DOHH2 (cell line): Measurements from ENCODE around the gene ABTB2.
"Not testable (repeated sequence)": the region's sequence is repeated elsewhere in the genome, so short reads cannot be mapped to it uniquely, and the experiment has no call there.

Experiments used
- H3F3A ChIP-seq: fragments of 200-600 bp; sonication (generic), shearing (Covaris generic); 2 replicates; pipeline ENCODE4 v1.6.0; 2016; ENCODE audit warnings: antibody characterized with exemption, mild to moderate bottlenecking; ENCODE audit not compliant: control insufficient read depth, insufficient read depth
- H3K27ac ChIP-seq: fragments of 200-600 bp; sonication (generic); 2 replicates; pipeline ENCODE4 v1.5.1; 2014; ENCODE audit warnings: low read depth, mild to moderate bottlenecking, low read length, moderate library complexity
- H3K27me3 ChIP-seq: fragments of 200-600 bp; sonication (generic); 2 replicates; pipeline ENCODE4 v1.6.1; 2014; ENCODE audit warnings: mild to moderate bottlenecking, low read length, mixed read lengths; ENCODE audit not compliant: control insufficient read depth
- H3K36me3 ChIP-seq: fragments of 200-600 bp; sonication (generic); 2 replicates; pipeline ENCODE4 v1.6.1; 2014; ENCODE audit warnings: mild to moderate bottlenecking, low read length, moderate library complexity, mixed read lengths; ENCODE audit not compliant: control insufficient read depth
- H3K4me1 ChIP-seq: fragments of 200-600 bp; sonication (generic); 2 replicates; pipeline ENCODE4 v1.6.1; 2014; ENCODE audit warnings: mild to moderate bottlenecking, low read length, mixed read lengths; ENCODE audit not compliant: control insufficient read depth
- H3K4me2 ChIP-seq: fragments of 200-600 bp; sonication (generic); 2 replicates; pipeline ENCODE4 v1.6.0; 2014; ENCODE audit warnings: mild to moderate bottlenecking, low read length, moderate library complexity
- H3K4me3 ChIP-seq: fragments of 200-600 bp; sonication (generic); 2 replicates; pipeline ENCODE4 v1.5.1; 2014; ENCODE audit warnings: mild to moderate bottlenecking, low read length, mixed read lengths
- H3K79me2 ChIP-seq: fragments of 200-600 bp; sonication (generic); 2 replicates; pipeline ENCODE4 v1.6.1; 2014; ENCODE audit warnings: mild to moderate bottlenecking, low read length, mixed read lengths; ENCODE audit not compliant: control insufficient read depth
- H3K9me2 ChIP-seq: fragments of 200-600 bp; sonication (generic); replicated peaks from 2 replicates; pipeline ENCODE4 v1.6.1; 2014; ENCODE audit warnings: mild to moderate bottlenecking, low read length, mixed read lengths; ENCODE audit not compliant: control insufficient read depth
- H3K9me3 ChIP-seq: fragments of 200-600 bp; sonication (generic); 2 replicates; pipeline ENCODE4 v1.6.1; 2014; ENCODE audit warnings: antibody characterized with exemption, low read length, mixed read lengths; ENCODE audit not compliant: control insufficient read depth, insufficient read depth
- H4K20me1 ChIP-seq: fragments of 200-600 bp; sonication (generic); 2 replicates; pipeline ENCODE4 v1.6.0; 2014; ENCODE audit warnings: low read depth, mild to moderate bottlenecking, antibody characterized with exemption, low read length, moderate library complexity; ENCODE audit not compliant: control insufficient read depth, insufficient read depth
- EZH2phosphoT487 ChIP-seq: fragments of 200-600 bp; sonication (generic); IDR thresholded peaks from 2 replicates; pipeline ENCODE4 v1.6.1; 2017; ENCODE audit warnings: borderline replicate concordance, mild to moderate bottlenecking, antibody characterized with exemption, low read length, moderate library complexity, mixed read lengths
- TF ChIP-seq, protein P1 (sequence below): fragments of 200-600 bp; sonication (generic); IDR thresholded peaks from one replicate; pipeline ENCODE4 v1.5.1; 2014; ENCODE audit warnings: antibody characterized with exemption, mild to moderate bottlenecking, low read depth, low read length; ENCODE audit not compliant: poor library complexity, severe bottlenecking

Gene ABTB2

DNA sequence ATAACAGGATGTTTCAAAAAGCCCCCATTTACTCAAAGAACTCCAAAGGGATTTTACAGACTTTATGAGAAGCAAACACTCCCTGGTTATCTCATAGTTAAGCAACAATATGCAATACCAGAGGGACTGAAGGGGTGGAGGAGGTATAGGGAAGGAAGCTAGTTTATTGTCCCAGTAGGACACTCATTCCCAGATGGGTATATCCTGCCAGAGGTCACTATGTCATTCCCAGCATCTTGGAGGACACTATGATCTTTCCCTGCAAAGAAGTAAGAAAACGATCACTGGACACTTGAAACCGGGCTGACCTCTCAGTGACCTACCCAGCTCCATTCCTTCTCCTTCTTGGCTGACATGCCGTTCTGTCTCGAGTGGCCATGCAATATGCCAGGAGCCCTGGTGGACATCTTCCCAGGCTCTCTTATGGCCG lies 137.9 kb downstream of the ABTB2 start:
- Histone ChIP-seq H4K20me1 (no peaks in the 10 kb centered on the region), H3K4me1 (no peaks in the 10 kb centered on the region), H3K27me3 (peaks cover 12% of the 10 kb centered on the region), H3K9me2 (no peaks in the 10 kb centered on the region), H3F3A (no peaks in the 10 kb centered on the region), H3K27ac (no peak overlapping the region), H3K4me2 (no peak overlapping the region), H3K9me3 (no peaks in the 10 kb centered on the region), H3K4me3 (no peak overlapping the region), H3K36me3 (no peaks in the 10 kb centered on the region), H3K79me2 (no peaks in the 10 kb centered on the region)
- no peak for TF ChIP-seq EZH2phosphoT487
- TF ChIP-seq, protein P1, sequence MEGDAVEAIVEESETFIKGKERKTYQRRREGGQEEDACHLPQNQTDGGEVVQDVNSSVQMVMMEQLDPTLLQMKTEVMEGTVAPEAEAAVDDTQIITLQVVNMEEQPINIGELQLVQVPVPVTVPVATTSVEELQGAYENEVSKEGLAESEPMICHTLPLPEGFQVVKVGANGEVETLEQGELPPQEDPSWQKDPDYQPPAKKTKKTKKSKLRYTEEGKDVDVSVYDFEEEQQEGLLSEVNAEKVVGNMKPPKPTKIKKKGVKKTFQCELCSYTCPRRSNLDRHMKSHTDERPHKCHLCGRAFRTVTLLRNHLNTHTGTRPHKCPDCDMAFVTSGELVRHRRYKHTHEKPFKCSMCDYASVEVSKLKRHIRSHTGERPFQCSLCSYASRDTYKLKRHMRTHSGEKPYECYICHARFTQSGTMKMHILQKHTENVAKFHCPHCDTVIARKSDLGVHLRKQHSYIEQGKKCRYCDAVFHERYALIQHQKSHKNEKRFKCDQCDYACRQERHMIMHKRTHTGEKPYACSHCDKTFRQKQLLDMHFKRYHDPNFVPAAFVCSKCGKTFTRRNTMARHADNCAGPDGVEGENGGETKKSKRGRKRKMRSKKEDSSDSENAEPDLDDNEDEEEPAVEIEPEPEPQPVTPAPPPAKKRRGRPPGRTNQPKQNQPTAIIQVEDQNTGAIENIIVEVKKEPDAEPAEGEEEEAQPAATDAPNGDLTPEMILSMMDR, result no peak

DNA sequence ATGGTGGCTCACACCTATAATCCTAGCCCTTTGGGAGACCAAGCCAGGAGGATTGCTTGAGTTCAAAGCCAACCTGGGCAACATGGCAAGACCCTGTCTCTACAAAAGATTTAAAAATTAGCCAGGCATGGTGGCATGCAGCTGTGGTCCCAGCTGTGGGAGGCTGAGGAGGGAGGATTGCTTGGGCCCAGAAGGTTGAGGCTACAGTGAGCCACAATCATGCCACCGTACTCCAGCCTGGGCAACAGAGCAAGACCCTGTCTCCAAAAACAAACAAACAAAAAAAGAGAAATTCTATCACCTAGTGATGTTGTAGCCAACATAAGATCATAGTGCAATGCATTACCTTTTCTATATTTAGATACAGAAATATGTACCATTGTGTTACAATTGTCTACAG lies 138.5 kb downstream of the ABTB2 start:
- Histone ChIP-seq H3K36me3 (no peaks in the 10 kb centered on the region), H3F3A (no peaks in the 10 kb centered on the region), H3K4me2 (no peak overlapping the region), H3K9me3 (no peaks in the 10 kb centered on the region), H3K9me2 (no peaks in the 10 kb centered on the region), H3K79me2 (no peaks in the 10 kb centered on the region), H3K27me3 (peaks cover 12% of the 10 kb centered on the region), H3K4me3 (no peak overlapping the region), H4K20me1 (no peaks in the 10 kb centered on the region), H3K27ac (no peak overlapping the region), H3K4me1 (no peaks in the 10 kb centered on the region)
- TF ChIP-seq, protein P1, result no peak
- TF ChIP-seq EZH2phosphoT487, result no peak

DNA sequence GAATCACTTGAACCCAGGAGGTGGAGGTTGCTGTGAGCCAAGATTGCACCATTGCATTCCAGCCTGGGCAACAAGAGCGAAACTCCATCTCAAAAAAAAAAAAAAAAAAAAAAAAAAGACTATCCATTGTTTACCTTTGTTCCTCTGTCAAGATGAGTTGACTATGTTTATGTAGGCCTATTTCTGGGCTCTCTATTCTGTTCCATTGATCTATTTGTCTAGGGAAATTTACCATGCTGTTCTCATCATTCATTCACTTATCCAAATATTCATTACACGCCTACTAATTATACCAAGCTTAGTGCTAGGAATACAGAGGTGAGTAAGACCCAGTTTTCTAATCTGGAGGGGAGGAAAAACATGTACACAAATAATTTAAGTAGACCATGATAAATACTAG lies 139.1 kb downstream of the ABTB2 start:
- H3K36me3 ChIP-seq, H3F3A ChIP-seq, H3K9me2 ChIP-seq, H4K20me1 ChIP-seq, H3K4me2 ChIP-seq, H3K4me3 ChIP-seq, H3K79me2 ChIP-seq, H3K27ac ChIP-seq, H3K4me1 ChIP-seq, H3K9me3 ChIP-seq: not testable (repeated sequence)
- peaks cover 12% of the 10 kb centered on the region for H3K27me3 ChIP-seq

DNA sequence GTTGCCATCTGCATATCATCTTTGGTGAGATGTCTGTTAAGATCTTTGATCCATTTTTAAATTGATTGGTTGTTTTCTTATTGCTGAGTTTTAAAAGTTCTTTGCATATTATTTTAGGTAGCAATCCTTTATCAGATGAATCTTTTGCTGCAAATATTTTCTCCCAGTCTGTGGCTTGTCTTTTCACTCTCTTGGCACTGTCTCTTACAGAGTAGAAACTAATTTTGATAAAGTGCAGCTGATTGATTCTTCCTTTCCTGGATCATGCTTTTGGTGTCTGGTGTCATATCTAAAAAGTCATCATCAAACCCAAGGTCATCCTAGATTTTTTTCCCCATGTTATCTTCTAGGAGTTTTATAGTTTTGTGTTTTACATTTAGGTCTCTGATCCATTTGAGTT lies 139.7 kb downstream of the ABTB2 start:
- H3K9me3 ChIP-seq, result no peaks in the 10 kb centered on the region
- H3K9me2 ChIP-seq, result no peaks in the 10 kb centered on the region
- H3F3A ChIP-seq, result no peaks in the 10 kb centered on the region
- H3K4me1 ChIP-seq, result no peaks in the 10 kb centered on the region
- no peak overlapping the region for H3K27ac ChIP-seq
- no peaks in the 10 kb centered on the region for H3K79me2 ChIP-seq
- H3K4me2 ChIP-seq, result no peak overlapping the region
- H3K27me3 ChIP-seq, result peaks cover 12% of the 10 kb centered on the region
- H3K36me3 ChIP-seq, result no peaks in the 10 kb centered on the region
- H4K20me1 ChIP-seq, result no peaks in the 10 kb centered on the region
- H3K4me3 ChIP-seq, result no peak overlapping the region
- TF ChIP-seq, protein P1, result no peak
- no peak for TF ChIP-seq EZH2phosphoT487
